LoVo (cell line): Measurements from ENCODE around the gene ACY1.

Source experiments
- DNase-seq: peaks from one replicate; pipeline ENCODE4 v3.0.0-alpha.2; 2016; ENCODE audit warnings: low spot score

ACY1 gene

DNA sequence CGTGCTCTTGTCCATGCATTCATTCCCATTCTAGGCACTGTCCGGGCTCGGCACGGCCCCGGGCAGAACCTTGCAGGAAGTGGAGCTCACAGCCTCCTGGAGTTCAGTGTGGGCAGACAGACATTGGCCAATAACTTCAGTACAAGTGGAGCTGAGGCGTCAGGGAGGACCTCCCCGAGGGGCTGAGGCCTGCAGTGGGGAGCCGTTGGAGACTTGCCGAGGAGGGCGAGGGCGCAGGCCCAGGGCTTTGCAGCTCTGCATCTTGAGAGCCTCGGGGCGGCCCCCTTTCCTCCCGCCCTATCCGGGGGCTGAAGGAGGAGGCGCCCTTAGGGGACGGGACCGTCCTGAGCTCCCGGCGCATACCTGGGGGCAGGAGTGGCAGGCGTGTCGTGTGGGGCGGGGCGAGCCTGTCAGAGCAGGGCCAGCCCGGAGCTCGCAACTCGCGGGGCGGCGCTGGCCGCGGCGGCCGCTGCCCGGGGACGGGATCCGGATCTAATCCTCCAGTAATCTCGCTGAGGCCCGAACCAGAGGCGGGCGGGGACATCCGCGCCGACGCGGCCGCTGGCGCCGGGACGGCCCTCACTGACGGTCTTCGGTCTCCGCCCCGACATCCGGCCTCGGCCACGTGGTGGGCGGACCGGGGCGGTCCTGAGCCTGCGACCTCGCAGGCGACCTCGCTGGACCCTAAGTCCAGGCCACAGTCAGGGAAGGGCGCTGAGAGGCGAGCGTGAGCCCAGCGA lies at the start of gene ACY1:
TSS of gene ACY1 (plus strand) at position 698 of the 740 bp plus-strand sequence. CDS start 530 bp downstream, outside the sequence.
- peak; percentile 85 for DNase-seq

DNA sequence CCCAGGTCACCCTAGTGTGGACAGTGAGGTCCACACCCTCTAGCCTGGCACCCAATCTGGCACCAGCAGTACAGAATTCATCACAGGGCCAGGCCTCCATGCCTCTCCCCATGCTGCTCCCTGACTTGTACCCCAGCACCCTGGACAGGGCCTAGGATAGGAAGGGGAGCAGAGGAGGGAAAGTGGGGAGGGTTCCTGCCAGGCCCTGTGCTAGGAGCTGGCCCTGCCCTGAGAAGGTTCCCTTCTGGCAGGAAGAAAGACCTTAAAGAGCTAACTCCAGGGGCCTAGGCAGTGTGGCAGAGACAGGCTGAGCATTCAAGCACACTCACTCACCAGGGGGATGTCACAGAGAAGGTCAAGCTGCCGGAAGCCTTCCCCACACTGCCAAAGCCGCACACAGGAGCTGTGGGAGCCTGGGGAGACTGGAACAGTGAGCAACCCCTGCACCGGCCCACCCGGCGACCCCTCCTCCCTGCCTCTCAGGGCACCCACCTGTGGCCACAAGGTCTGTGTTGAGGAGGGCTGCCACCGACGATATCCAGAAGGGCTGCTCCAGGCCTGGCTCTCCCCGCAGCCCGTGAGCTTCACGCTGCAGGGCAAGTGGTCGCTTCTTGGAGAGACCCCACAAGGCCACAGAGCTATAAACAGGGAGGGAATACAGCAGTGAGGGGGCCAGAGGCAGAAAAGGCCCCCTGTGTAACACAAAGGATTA lies 49.0 kb upstream of the ACY1 start:
- DNase-seq, result no peak

DNA sequence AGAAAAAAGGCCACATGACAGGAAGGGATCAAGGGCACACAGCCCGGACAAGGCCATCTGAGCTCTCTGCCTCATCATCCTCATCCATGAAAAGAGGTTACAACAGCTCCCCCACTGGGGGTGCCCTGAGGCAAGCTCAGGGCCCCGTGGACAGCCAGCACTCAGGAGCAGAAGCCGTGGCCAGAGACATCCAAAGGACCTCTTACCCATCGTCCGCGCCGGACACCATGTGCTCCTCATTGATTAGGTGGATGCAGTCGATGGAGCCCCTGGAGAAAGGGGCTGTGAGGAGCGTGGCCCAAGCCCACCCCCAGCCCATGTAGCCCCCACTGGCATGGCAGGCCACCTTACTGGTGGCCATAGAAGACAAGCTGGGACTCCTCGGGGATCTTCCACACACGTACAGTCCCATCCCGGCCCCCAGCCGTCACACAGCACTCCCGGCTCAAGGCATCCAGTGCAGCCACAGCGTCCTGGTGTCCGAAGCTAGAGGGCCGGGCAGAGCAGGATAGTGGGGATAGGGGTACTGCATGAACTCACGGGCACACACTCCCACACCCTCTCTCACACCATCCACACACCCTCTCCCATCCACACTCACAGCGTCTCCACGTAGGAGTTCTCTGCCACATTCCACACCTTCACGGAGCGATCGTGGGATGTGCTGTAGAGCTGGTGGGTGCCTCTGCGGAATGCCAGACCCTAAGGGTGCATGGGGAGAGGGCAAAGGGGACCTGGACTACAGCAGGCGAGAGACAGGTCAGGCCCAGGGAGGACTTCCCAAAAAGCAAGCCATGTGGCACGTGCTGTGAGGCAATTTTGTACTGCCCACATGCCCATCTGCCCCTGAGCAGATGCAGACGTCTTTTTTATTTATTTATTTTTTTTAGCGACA lies 48.1 kb upstream of the ACY1 start:
- no peak for DNase-seq

DNA sequence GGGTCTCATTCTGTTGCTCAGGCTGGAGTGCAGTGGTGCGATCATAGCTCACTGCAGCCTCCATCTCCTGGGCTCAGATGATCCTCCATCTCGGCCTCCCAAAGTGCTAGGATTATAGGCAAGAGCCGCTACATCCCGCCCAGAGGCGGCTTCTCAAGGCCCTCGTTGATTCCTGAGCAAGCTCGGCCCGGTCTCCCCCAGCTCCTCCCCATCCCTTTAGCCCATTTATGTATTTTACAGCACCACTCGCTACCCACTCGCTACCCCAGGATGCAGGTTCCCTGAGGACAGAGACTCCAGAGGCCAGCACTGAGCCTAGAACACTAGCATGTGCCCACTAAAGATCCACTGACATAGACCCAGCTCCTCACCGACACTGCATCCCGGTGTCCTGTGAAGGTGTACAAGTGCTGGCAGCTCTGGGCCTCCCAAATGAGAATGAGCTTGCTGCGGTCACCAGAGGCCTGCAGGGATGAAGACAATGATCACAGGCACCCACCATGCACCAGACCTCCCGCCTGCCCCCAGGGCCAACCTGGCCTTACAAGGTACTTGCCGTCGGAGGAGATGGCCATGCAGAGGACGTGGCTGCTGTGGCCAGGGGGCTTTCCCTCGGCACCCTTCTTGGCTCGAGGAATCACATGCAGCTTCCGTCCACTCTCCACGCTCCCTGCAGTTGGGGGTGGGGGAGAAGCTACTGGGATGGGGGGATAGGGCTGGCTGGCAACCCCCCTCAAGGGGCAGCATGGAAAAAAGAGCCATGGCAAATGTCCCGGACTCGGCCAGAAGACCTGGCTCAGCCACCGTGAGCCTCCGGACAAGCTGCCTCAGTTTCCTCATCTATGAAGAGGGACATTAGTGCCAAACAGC lies 47.2 kb upstream of the ACY1 start:
- no peak for DNase-seq

DNA sequence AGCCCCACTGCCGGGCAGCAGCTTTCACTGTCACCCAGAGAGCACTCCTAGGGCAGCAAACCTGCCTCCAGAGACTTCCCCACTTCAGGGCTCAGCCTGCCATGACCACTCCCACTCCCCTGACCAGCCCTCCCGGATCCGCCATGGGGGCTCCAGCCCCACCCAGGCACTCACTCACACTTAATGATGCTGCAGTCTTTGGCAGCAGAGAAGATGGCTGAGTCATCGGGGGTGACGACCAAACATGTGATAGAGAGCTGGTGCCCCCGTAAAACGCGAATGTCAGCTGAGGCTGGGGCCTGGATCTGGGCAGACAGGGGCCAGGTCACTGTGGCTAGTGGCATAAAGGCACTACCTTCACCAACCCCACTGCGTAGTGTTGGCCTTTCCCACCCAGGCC lies 46.3 kb upstream of the ACY1 start:
- DNase-seq, result no peak

DNA sequence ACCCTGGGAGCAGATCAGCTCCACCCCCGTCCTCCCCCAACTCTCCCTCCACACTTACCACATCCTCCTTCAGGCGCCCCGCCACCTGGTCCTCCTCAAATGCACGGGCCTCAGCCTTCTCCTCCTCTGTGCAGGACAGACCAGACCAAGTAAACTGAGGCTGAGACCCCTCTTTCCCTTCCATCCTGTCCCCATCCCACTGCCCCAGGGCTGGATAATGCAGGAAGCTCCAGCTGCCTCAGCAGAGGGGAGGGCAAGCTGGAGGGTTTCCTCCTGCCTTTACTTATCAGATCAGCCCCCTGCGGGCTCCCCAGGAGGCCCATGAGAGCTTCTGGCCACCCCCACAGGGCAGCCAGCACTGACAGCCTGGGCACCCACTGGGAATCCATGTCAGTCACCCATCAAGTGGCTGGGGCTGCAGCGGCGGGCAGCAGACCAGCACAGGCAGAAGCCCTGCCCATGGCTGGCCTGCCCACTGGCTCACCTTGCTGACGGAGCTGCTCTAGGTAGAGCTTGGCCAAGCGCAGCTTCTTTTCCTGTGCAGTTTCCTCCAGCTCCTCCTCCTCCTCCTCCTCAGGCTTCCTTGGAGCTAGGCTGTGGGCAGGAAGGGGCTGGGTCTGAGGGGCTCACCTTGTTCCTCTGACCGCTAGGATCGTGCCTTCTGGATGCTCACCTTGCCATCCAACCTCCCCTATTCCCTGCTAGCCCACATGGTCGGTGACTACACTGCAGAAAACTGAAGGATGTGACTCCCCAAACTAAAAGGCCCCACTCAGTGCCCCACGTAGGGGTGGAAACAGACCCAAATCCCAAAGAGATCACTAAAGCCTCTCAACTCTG lies 45.5 kb upstream of the ACY1 start:
- DNase-seq, result no peak

DNA sequence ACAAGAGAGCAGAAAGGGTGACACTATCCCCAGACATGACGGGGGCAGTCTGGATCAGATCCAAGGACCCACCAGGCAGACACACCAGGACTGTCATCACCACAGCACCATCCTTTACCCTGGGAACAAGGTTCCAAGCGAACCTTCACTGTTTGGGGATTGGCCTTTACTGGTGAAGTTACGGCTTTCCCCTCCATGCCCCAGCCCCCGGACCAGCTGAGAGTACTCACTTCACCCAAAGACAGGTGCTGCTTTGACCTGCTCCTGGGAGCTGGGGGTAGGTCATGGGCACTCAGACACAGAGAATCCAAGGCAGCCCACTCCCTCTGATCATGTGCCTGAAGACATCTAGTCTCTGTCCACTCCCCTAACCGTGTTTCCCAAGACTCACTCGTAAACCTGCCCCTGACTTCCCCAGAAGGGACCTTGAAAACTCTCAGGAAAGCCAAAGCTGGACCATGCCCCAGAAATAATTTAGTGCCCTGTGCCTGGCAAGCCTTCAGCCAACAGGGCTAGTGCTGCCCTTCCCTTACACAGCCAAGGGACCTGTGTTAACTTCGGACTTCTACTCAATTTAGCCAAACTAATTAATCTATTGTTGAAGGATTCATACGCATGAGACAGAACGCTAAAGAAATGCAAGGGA lies 44.4 kb upstream of the ACY1 start:
- DNase-seq, result no peak

DNA sequence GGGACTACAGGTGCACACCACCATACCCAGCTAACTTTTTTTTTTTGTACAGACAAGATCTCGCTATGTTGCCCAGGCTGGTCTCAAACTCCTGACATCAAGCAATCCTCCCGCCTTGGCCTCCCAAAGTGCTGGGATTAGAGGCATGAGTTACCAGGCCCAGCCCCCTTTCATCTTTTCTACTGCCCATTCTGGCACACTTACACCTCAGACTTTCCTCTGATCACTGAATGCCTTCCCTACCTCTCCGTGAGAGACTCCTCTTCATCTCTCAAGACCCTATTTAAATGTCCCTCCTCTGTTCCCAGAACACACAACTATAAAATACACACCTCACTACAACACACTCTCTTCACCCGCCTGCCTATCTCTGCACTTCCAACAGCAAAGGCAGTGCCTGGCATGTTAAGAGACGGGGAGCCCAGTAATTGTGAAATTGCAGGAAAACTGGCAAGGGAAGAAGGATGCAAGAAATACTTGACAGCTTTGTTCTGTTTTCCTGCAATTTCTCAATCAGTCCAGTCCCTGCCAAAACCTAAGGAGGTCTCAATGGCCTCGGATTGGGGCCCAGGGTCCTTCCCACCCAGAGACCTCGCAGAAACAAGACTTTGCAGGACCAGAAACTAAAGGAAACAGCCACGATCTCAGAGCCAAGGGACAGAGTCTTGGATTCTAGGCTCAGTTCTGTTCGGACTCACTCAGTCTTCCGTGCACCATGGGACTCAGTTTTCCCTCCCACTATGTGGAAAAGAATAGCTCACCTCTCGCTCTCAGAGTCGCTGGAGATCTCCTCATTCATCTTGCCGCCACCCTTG lies 42.5 kb upstream of the ACY1 start:
- DNase-seq, result no peak

DNA sequence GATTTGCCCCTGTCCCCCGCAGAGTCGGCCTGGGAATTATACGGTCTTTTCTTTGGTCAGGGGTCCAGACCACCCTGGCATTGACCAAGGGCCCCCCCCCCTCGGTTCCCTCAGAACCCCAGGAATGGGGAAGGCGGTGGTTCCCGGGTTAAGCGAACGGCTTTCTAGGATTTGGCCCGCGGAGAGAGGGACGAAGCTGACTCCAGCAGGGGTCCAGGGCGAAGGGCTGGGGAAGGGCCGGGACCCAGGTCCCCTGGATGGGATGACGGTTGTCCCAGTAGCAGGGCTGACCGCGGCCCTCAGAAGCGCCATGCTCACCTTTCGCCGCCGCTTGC lies 41.9 kb upstream of the ACY1 start:
- DNase-seq, result no peak

DNA sequence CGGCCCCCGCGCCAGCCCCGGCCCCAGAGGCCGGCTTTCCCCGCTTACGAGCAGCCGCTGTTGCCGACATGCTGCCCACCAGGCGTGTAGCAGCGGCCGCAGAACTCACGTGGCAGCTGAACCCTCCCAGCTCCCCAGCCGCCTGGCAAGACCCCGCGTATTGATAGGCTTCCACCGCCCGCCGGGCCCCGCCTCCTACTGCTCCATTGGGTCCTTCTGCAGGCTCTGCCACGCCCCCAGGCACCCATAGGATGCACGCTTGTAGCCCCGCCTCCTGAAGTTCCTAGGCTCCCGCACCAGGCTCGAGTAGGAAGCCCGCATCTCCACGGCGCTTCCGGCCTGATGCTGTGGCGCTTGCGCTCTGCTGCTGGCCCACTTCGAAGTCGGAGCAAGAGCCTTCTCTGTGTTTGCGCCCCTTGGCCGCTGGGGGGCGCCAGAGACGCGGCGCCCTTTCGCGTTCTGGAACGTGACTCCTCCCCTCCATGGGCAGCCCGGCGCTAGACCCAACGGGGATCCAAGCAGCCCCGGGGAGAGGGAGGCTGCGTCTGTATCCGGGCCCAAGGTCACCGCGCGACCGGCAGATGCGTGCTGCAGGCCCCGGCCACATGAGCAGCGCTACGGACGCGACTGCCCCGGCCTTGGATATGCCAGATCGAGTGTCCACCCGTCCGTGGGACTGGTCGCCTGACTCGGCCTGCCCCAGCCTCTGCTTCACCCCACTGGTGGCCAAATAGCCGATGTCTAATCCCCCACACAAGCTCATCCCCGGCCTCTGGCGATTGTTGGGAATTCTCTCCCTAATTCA lies 41.3 kb upstream of the ACY1 start, which contains the start of the genes PARP3 and RRP9:
TSS of gene PARP3 (plus strand) at position 566 of the 805 bp plus-strand sequence. CDS start 993 bp downstream, outside the sequence.
TSS of gene RRP9 (minus strand) at position 107 of the 805 bp plus-strand sequence. CDS start at position 70, 37 bp downstream.
- DNase-seq, result peak; percentile 100

DNA sequence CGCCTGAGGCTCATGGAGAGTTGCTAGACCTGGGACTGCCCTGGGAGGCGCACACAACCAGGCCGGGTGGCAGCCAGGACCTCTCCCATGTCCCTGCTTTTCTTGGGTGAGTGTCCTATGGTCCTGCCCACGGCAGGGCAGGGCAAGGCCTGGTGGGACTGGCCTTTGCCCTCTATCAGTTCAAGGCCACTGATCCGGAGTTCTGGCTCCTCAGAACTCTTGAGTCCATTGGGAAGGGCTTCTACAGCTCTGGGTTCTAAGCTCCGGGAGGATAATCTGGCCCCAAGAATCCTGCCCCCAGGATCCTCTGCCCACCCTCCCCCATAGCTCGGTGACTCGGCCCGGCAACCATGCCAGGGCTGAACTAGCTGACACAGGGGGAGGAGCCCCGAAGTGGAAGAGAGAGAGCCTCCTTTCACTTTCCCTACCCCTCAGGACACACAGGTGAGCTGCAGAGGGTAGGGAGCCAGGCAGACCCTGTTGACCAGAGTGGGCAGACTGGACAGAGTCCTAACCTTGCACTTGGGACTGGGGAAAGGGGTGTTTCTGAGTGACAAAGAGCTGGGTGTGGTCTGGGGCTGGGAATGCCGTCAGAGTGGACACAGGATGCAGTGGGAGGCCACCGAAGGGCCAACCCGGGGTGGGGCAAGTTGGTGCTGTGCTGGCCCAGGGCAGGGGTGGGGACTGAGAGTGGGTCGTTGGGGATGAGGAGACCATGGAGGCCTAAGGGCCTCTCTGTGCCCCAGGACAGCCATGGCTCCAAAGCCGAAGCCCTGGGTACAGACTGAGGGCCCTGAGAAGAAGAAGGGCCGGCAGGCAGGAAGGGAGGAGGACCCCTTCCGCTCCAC lies 40.5 kb upstream of the ACY1 start:
- DNase-seq, result peak; percentile 63

DNA sequence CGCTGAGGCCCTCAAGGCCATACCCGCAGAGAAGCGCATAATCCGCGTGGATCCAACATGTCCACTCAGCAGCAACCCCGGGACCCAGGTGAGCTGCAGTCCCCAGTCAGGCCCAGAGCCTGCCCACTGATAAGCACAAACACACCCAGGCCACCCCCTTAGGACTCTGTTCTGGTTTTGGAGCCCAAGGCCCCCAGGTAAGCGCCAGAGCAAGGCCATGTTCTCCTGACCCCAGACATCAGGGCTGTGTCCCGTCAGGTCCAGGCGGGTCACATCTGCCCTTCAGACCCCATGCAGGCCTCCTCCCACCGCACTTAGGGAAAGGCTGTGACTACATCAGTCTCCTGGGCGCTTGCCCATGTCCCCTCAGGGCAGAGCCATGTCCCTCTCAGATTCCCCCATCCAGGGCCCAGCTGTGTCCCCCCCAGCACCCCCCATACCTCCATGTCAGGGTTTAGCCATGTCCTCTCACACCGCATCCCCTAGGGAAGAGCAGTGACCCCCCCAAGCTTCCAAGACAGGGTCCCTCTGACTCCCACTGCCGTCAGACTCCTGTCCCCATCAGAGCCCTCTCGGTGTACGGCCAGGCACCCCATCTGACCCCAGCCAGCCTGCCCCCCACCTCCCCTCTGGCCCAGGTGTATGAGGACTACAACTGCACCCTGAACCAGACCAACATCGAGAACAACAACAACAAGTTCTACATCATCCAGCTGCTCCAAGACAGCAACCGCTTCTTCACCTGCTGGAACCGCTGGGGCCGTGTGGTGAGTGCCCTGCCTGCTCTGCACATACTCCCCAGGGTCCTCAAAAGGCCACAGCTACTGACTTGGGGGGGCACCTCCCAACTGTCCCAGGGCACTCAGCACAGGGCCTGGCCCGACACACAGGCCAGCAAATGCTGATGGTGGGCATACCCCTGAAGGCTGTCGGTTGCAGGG lies 39.6 kb upstream of the ACY1 start:
- no peak for DNase-seq

DNA sequence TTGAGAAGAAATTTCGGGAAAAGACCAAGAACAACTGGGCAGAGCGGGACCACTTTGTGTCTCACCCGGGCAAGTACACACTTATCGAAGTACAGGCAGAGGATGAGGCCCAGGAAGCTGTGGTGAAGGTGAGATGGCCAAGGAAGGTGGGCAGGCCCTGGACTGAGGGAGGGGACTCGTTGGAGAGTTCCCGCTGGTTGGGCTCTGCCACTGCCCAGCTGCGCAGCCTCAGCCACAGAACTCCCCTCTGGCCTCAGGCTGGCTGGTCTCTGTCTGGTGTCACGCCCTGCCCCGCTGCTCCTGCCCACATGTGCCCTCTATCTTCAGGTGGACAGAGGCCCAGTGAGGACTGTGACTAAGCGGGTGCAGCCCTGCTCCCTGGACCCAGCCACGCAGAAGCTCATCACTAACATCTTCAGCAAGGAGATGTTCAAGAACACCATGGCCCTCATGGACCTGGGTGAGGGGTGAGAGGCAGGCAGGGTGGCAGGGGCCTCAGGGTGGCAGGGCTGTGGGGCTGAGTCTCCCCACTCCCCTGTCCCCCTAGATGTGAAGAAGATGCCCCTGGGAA lies 38.8 kb upstream of the ACY1 start:
- DNase-seq, result no peak

DNA sequence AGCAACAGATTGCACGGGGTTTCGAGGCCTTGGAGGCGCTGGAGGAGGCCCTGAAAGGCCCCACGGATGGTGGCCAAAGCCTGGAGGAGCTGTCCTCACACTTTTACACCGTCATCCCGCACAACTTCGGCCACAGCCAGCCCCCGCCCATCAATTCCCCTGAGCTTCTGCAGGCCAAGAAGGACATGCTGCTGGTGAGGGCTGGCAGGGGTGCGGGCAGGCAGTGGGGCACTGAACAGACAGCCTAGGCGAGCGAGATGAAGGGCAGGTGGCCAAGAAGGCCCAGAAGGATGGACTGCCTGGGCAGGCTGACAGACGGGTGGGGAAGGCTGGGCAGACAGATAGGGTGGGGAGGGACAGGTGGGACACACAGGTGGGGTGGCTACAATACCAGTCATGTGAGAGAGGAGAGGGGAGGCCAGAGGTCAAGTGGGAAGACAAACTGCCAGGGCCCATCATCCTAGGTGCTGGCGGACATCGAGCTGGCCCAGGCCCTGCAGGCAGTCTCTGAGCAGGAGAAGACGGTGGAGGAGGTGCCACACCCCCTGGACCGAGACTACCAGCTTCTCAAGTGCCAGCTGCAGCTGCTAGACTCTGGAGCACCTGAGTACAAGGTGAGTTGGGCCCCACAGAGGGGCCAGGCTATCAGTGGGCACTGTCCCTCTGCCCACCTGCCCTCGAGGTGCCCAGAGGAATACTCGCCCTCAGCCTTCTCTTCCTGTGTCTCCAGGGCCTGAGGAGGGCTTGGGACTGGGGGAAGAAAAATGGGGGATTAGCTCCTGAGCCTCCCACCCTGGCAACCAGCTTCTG lies 38.1 kb upstream of the ACY1 start:
- no peak for DNase-seq
